Naive B cell (primary cell): ENCODE results near the gene EFR3B. TPM values are rescaled to one million over a fixed set of nuclear protein-coding genes. Genes with fewer than 3 reads are reported as not detected.

ENCODE experiments used
- ATAC-seq, 2 donors: fragments of 150-1000 bp; cut with Tn5 transposase; 2 replicates each; pipeline ENCODE4 v1.10.0; 2021; ENCODE audit warnings: low read depth in 2 of 2, mild to moderate bottlenecking in 2 of 2, moderate library complexity in 2 of 2
- DNase-seq: peaks from one replicate; pipeline ENCODE4 v3.0.0; 2022
- H3K27ac Mint-ChIP-seq, 6 donors: one replicate each; pipeline ENCODE4 v1.8.0; 2020 to 2022; ENCODE audit warnings: mild to moderate bottlenecking in 6 of 6, mixed read lengths in 6 of 6, moderate library complexity in 5 of 6, inconsistent platforms in 2 of 6
- H3K27me3 Mint-ChIP-seq, 3 donors: one replicate each; pipeline ENCODE4 v1.8.0; 2021 to 2022; ENCODE audit warnings: mixed read lengths in 3 of 3, mild to moderate bottlenecking in 1 of 3
- H3K36me3 Mint-ChIP-seq, 2 donors: one replicate each; pipeline ENCODE4 v1.8.0; 2020 to 2022; ENCODE audit warnings: mixed read lengths in 2 of 2, inconsistent platforms in 1 of 2, mild to moderate bottlenecking in 1 of 2
- H3K4me1 Mint-ChIP-seq, 3 donors: one replicate each; pipeline ENCODE4 v1.8.0; 2020 to 2022; ENCODE audit warnings: mixed read lengths in 3 of 3, inconsistent platforms in 1 of 3, mild to moderate bottlenecking in 1 of 3, moderate library complexity in 1 of 3
- H3K4me3 Mint-ChIP-seq, 8 donors: one replicate each; pipeline ENCODE4 v1.8.0; 2020 to 2022; ENCODE audit warnings: mild to moderate bottlenecking in 8 of 8, mixed read lengths in 8 of 8, moderate library complexity in 8 of 8, inconsistent platforms in 2 of 8
- H3K9me3 Mint-ChIP-seq, 7 donors: one replicate each; pipeline ENCODE4 v1.8.0; 2020 to 2022; ENCODE audit warnings: mixed read lengths in 7 of 7, mild to moderate bottlenecking in 5 of 7, inconsistent platforms in 2 of 7, moderate library complexity in 1 of 7
- polyA plus RNA-seq, 6 donors: library from polyadenylated mRNA; unstranded; fragments of 300-500 nt; fragmentation: Illumina TruSeq; gene quantifications; one replicate each; pipeline ENCODE4 v1.2.3, GENCODE V29; 2021; ENCODE audit warnings: low read depth in 6 of 6

EFR3B gene
- polyA plus RNA-seq, 6 donors from 2014 or later = 0.10 to 0.16 TPM; not detected in 4

- H3K27me3 Mint-ChIP-seq = peaks cover 27 to 46% (median 33%) of the 10 kb centered on the region in 3 donors
Observed at GRCh38 chr2:25178976-25179375, 137.1 kb downstream of the EFR3B start.

DNA sequence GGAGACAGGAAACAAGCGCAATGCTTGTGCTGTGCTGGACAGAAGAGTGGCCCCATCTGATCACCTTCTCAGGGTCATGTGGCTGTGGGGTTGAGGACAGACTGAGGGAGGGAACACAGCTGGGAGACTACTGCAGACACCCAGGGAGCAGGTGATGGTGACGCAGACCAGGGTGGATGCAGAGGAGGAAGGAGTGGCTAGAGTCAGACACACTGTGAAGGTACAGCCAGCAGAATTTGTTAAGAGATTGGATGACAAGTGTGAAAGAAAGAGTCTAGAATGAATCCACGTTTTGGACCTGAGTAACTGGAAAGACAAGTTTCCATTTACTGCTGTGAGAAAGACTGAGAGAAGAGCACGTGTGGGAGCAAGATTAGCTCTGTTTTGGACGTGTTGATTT is 142.4 kb downstream of the EFR3B start:
- ATAC-seq (no peak), DNase-seq (no peak)
- peak overlapping the region in 1 of 6 donors; percentile 6 for H3K27ac Mint-ChIP-seq
- H3K36me3 Mint-ChIP-seq = no peaks in the 10 kb centered on the region
- peaks cover 0 to 20% (median 11%) of the 10 kb centered on the region in 3 donors for H3K27me3 Mint-ChIP-seq
- no peaks in the 10 kb centered on the region for H3K4me1 Mint-ChIP-seq
- no peak overlapping the region for H3K4me3 Mint-ChIP-seq
- peaks cover 0 to 1% (median 0%) of the 10 kb centered on the region in 7 donors for H3K9me3 Mint-ChIP-seq

More at GRCh38 chr2:25178976-25179375, 137.1 kb downstream of the EFR3B start:
- Mint-ChIP-seq H3K9me3 (peaks cover 0 to 1% (median 0%) of the 10 kb centered on the region in 7 donors), H3K4me3 (no peak overlapping the region), H3K36me3 (no peaks in the 10 kb centered on the region), H3K4me1 (peaks cover 0 to 2% (median 0%) of the 10 kb centered on the region in 3 donors), H3K27ac (no peak overlapping the region)
- no peak for DNase-seq
- ATAC-seq = no peak

DNA sequence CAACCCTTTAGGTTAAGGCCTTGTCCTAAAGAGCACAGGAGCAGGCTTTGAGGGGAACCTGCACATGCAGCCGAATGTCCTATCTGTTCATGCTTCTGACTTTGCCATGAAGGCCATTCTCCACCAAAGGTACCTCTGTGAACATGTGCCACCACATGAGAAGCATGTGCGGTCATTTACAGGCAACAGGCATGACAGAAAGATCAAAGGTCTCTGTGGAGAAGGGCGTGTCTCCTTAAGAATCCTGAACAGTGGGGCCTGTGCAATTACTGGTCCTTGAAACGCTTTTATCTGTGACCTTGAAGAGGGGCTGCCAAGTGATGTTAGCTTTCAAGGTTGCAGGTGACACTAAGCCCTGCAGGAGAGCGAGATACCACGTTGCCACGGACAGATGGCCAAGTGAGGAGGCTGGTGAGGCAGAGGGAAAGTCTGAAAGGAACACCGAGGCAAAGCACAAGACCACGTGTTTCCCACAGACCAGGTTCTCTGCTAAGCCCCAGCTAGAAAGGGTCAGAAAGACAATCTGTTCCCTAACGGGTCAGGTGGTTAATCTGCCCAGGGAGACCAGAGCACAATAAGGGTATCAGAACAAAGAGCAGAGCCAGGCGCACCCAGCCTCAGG is 146.0 kb downstream of the EFR3B start:
- DNase-seq (no peak), ATAC-seq (no peak)
- H3K27me3 Mint-ChIP-seq = peaks cover 0 to 16% (median 7%) of the 10 kb centered on the region in 3 donors
- H3K4me3 Mint-ChIP-seq = no peak overlapping the region
- no peak overlapping the region for H3K27ac Mint-ChIP-seq
- no peaks in the 10 kb centered on the region for H3K36me3 Mint-ChIP-seq
- peaks cover 0 to 1% (median 0%) of the 10 kb centered on the region in 3 donors for H3K4me1 Mint-ChIP-seq
- no peaks in the 10 kb centered on the region for H3K9me3 Mint-ChIP-seq

- DNase-seq (no peak), ATAC-seq (no peak)
- H3K27ac Mint-ChIP-seq = no peak overlapping the region
- H3K4me3 Mint-ChIP-seq = no peak overlapping the region
- H3K36me3 Mint-ChIP-seq = no peaks in the 10 kb centered on the region
- H3K4me1 Mint-ChIP-seq = peaks cover 0 to 1% (median 0%) of the 10 kb centered on the region in 3 donors
- H3K27me3 Mint-ChIP-seq = peaks cover 0 to 16% (median 6%) of the 10 kb centered on the region in 3 donors
- no peaks in the 10 kb centered on the region for H3K9me3 Mint-ChIP-seq
Observed at GRCh38 chr2:25188405-25188804, 146.5 kb downstream of the EFR3B start.

DNA sequence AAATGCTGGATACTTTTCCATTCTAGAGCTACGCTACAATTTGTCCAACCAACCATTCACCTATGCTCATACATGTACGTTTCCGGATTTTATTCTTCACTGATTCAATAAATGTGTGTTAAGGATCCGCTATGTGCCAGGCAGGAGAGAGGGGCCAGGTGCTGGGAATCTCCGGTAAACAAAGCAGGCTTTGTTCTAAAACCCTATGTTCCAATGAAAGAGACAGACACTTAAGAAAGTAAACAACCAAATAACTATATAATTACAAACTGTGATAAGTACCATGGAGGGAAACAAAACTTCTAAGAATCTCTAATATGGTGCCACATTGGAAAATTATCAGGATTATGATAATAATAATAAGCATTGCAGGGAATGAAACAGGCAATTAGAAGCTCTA is 148.7 kb downstream of the EFR3B start:
- H3K27me3 Mint-ChIP-seq = peaks cover 0 to 6% (median 6%) of the 10 kb centered on the region in 3 donors
- H3K9me3 Mint-ChIP-seq = no peaks in the 10 kb centered on the region
- peaks cover 0 to 1% (median 0%) of the 10 kb centered on the region in 3 donors for H3K4me1 Mint-ChIP-seq
- DNase-seq (no peak), ATAC-seq (no peak)
- no peaks in the 10 kb centered on the region for H3K36me3 Mint-ChIP-seq
- no peak overlapping the region for H3K27ac Mint-ChIP-seq
- H3K4me3 Mint-ChIP-seq = no peak overlapping the region

GRCh38 chr2:25194576-25195122 is 152.8 kb downstream of the EFR3B start:
- Mint-ChIP-seq H3K4me1 (peaks cover 6 to 28% (median 20%) of the 10 kb centered on the region in 3 donors), H3K27me3 (peaks cover 0 to 10% (median 0%) of the 10 kb centered on the region in 3 donors), H3K9me3 (no peaks in the 10 kb centered on the region), H3K27ac (no peak overlapping the region), H3K36me3 (no peaks in the 10 kb centered on the region), H3K4me3 (no peak overlapping the region)
- DNase-seq = no peak
- ATAC-seq = no peak

DNA sequence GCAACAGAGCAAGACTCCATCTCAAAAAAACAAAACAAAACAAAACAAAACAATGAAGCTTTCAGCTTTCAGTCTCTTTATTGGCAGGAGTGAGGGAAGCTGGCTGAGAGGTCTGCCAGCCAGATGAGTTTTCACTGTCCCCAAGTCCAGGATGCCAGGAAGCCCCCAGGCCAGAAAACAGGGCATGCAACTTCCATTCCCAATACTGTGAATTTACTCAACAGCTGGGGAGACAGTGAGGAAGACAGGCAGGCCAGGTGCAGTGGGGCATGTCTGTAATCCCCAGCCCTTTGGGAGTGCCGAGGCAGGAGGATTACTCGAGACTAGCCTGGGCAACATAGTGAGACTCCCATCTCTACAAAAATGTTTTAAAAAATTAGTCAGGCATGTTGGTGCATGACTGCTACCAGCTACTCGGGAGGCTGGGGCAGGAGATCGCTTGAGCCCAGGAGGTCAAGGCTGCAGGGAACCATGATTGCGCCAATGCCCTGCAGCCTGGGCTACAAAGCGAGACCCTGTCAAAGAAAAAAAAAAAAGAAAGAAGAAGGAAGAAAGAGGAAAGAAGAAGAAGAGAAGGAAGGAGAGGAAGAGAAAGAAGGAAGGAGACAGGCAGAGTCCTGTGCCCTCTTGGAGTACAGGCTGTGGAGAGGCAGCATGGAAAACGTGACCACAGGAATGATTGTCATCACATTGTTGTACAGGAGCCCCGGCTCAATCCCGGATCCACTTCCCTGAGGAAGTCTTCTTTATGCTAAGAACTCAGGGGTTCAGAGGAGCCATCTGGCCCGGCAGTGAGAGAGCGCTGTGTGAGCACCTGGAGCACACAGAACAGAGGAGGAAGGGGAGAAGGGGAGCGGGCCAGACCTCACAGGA is 155.7 kb downstream of the EFR3B start:
- Mint-ChIP-seq H3K27me3 (peaks cover 0 to 10% (median 0%) of the 10 kb centered on the region in 3 donors), H3K36me3 (no peaks in the 10 kb centered on the region), H3K4me3 (peak overlapping the region in 1 of 8 donors; percentile 52), H3K9me3 (no peaks in the 10 kb centered on the region), H3K27ac (peak overlapping the region in 2 of 6 donors; percentile 83 to 87), H3K4me1 (peaks cover 13 to 28% (median 26%) of the 10 kb centered on the region in 3 donors)
- no peak for ATAC-seq
- DNase-seq = no peak

GRCh38 chr2:25198209-25198525 is 156.3 kb downstream of the EFR3B start:
- Mint-ChIP-seq H3K4me3 (no peak overlapping the region), H3K36me3 (no peaks in the 10 kb centered on the region), H3K4me1 (peaks cover 13 to 30% (median 28%) of the 10 kb centered on the region in 3 donors), H3K9me3 (no peaks in the 10 kb centered on the region), H3K27me3 (peaks cover 0 to 10% (median 0%) of the 10 kb centered on the region in 3 donors), H3K27ac (no peak overlapping the region)
- DNase-seq (no peak), ATAC-seq (no peak)

GRCh38 chr2:25198576-25198975 is 156.7 kb downstream of the EFR3B start:
- no peak for DNase-seq
- H3K4me3 Mint-ChIP-seq = no peak overlapping the region

GRCh38 chr2:25201265-25201664 is 159.4 kb downstream of the EFR3B start:
- DNase-seq (no peak), ATAC-seq (no peak)
- H3K27ac Mint-ChIP-seq = peak overlapping the region in 1 of 6 donors; percentile 28
- peak overlapping the region in 1 of 8 donors; percentile 12 for H3K4me3 Mint-ChIP-seq
- H3K27me3 Mint-ChIP-seq = peaks cover 0 to 5% (median 0%) of the 10 kb centered on the region in 3 donors
- H3K9me3 Mint-ChIP-seq = no peaks in the 10 kb centered on the region
- no peaks in the 10 kb centered on the region for H3K36me3 Mint-ChIP-seq
- peaks cover 10 to 40% (median 36%) of the 10 kb centered on the region in 3 donors for H3K4me1 Mint-ChIP-seq

More at GRCh38 chr2:25198576-25198975, 156.7 kb downstream of the EFR3B start:
- H3K9me3 Mint-ChIP-seq = no peaks in the 10 kb centered on the region
- H3K4me1 Mint-ChIP-seq = peaks cover 13 to 34% (median 32%) of the 10 kb centered on the region in 3 donors
- no peaks in the 10 kb centered on the region for H3K36me3 Mint-ChIP-seq
- peaks cover 0 to 9% (median 0%) of the 10 kb centered on the region in 3 donors for H3K27me3 Mint-ChIP-seq
- no peak for ATAC-seq
- H3K27ac Mint-ChIP-seq = no peak overlapping the region

DNA sequence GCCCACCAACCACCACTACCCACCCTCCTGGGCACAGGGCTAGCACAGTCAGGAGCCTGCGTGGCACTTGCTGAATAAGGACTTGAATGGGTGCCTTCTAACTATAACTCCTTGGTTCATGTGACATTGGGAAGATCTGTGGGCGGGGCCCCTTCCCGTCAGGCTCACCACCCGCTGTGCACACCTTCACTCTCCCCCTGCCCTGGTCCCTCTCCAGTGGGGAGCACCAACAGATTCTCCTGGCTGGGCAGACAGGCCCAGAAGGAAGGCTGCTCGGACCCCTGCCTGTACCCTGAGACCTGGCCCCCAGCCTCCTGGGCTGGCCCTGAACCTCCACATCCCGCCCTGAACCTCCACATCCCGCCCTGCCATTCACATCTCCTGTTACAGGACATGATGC is 159.9 kb downstream of the EFR3B start:
- Mint-ChIP-seq H3K36me3 (no peaks in the 10 kb centered on the region), H3K9me3 (no peaks in the 10 kb centered on the region), H3K27ac (no peak overlapping the region), H3K4me3 (peak overlapping the region in 1 of 8 donors; percentile 76), H3K27me3 (peaks cover 0 to 5% (median 0%) of the 10 kb centered on the region in 3 donors), H3K4me1 (peaks cover 7 to 40% (median 34%) of the 10 kb centered on the region in 3 donors)
- ATAC-seq (no peak), DNase-seq (no peak)

DNA sequence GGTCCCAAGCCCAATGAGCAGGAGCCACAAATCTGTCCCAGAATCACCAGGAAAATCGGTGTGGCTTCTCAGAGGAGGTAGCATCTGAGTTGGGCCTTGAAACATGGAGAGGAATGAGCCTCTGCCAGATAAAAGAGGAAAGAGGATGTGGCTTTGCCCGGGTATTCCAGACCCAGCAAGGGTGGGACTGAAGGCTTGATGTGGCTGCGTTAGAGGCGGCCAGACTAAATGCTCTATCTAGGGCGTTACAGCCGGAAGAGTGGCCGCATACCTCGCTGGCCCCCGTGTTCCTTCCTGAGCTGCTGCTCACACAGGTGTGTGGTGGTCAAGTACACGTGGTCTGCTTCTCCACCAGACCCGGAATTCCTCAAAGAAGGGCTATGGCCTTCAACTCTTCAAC is 160.4 kb downstream of the EFR3B start:
- no peak for ATAC-seq
- Mint-ChIP-seq H3K9me3 (no peaks in the 10 kb centered on the region), H3K36me3 (no peaks in the 10 kb centered on the region)

GRCh38 chr2:25204190-25204838 is 162.4 kb downstream of the EFR3B start:
- no peaks in the 10 kb centered on the region for H3K9me3 Mint-ChIP-seq
- H3K4me1 Mint-ChIP-seq = peaks cover 27 to 54% (median 36%) of the 10 kb centered on the region in 3 donors
- H3K4me3 Mint-ChIP-seq = peak overlapping the region; percentile 32 to 75 (median 63)
- no peaks in the 10 kb centered on the region for H3K36me3 Mint-ChIP-seq
- DNase-seq = peak; percentile 70
- no peaks in the 10 kb centered on the region for H3K27me3 Mint-ChIP-seq
- ATAC-seq = peak; percentile 78 to 79
- H3K27ac Mint-ChIP-seq = peak overlapping the region in 2 of 6 donors; percentile 47 to 84

More for the DNA sequence above, 160.4 kb downstream of the EFR3B start:
- Mint-ChIP-seq H3K27me3 (peaks cover 0 to 5% (median 0%) of the 10 kb centered on the region in 3 donors), H3K4me1 (peaks cover 12 to 40% (median 35%) of the 10 kb centered on the region in 3 donors), H3K4me3 (peak overlapping the region in 1 of 8 donors; percentile 76), H3K27ac (peak overlapping the region in 1 of 6 donors; percentile 39)
- no peak for DNase-seq
